ENCODE results near the gene ANKRD39.
A peak's percentile ranks its signal among the peaks of the same experiment; 100 is the strongest.

The ANKRD39 gene, protein sequence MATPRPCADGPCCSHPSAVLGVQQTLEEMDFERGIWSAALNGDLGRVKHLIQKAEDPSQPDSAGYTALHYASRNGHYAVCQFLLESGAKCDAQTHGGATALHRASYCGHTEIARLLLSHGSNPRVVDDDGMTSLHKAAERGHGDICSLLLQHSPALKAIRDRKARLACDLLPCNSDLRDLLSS

DNA sequence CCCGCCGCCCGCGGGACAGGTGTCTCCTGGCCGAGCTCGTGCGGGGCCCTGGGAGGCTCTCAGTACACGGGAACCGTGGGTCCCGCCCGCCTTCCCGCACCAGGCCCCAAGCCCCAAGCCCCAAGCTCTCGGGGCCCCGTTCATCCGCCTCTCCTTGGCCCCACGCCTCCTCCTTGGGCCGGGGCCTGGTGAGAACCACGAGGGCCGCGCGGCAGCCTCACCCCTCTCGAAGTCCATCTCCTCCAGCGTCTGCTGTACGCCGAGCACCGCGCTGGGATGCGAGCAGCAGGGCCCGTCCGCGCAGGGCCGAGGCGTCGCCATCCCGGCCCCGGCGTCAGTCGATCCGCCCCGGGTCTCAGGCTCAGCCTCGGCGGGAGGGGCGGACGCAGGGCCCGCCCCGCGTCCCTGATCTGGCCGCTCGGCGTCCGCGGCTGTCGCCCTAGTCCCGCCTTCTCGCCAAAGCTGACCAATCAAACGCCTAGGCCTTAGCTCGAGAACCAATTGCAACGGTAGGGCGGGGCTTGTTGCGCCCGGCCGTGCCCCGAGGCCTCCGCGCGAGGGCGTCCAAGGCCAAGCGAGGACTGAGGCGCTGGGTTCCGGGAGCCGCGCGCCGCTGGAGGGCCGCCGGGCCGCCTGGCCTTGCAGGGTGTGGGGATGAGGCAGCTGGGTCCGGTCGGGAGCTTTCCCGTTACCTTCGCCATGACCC is at the start of gene ANKRD39:
Gene ANKRD39, minus strand, starts transcription at position 350 of the 706 bp plus-strand sequence. Its CDS starts 29 bp downstream, at position 321.
- peak within 1 kb of the TSS; percentile 66 for H3K4me3 ChIP-seq (ENCODE audit: low read depth, low read length)
- TF ChIP-seq CTCF (IDR thresholded peaks at IDR 0.05; ENCODE audit: borderline replicate concordance, insufficient read depth, low read depth, low read length) = peak; percentile 94

- TF ChIP-seq CTCF (IDR thresholded peaks at IDR 0.05; ENCODE audit: borderline replicate concordance, insufficient read depth, low read depth, low read length) = no peak
- H3K4me3 ChIP-seq (ENCODE audit: low read depth, low read length) = no peak overlapping the region
Measured at GRCh38 chr2:96906729-96907114, 48.9 kb upstream of the ANKRD39 start.

DNA sequence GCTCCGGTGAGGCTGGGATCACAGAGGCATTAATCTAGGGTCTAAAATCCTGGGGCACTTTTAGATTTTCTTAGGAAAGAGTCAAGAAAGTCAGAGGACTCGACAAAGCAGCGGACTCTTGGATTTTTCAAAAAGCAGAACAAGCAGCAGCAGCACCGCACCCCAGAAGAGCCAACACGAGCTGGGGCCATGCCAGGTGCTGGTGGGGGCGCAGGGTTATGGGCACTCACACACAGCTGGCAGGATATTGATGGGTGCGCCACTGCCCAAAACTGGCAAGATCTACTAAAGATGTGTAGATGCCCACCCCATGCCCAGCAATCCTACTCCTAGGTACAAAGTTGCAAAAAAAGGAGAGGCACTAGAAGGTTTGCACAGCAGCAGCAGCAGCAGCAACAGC is 46.0 kb upstream of the ANKRD39 start:
- no peak overlapping the region for H3K4me3 ChIP-seq (ENCODE audit: low read depth, low read length)
- TF ChIP-seq CTCF (IDR thresholded peaks at IDR 0.05; ENCODE audit: borderline replicate concordance, insufficient read depth, low read depth, low read length) = no peak

DNA sequence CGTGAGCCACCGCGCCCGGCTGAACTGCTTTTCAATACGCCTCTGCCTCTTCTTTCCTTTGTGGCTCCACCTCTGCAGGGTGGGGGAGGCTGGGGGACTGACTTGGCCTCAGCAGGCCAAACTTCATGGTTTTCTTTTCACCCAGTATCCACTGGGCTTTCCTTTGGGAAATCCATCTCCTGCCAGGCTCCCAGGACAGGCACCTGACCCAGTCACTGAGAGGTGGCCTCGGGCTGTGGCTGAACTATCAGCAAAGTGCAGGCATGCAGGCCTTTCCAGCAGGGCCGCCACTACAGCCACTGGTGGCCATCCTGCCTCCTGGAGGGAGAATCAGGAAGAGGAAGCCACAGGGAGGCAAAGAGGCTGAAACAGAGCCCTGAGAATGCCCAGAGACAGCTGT is 45.5 kb upstream of the ANKRD39 start:
- H3K4me3 ChIP-seq (ENCODE audit: low read depth, low read length) = no peak overlapping the region
- no peak for TF ChIP-seq CTCF (IDR thresholded peaks at IDR 0.05; ENCODE audit: borderline replicate concordance, insufficient read depth, low read depth, low read length)

- no peak overlapping the region for H3K4me3 ChIP-seq (ENCODE audit: low read depth, low read length)
- TF ChIP-seq CTCF (IDR thresholded peaks at IDR 0.05; ENCODE audit: borderline replicate concordance, insufficient read depth, low read depth, low read length) = no peak
Measured at GRCh38 chr2:96900237-96900636, 42.4 kb upstream of the ANKRD39 start.

- H3K4me3 ChIP-seq (ENCODE audit: low read depth, low read length) = no peak overlapping the region
- TF ChIP-seq CTCF (IDR thresholded peaks at IDR 0.05; ENCODE audit: borderline replicate concordance, insufficient read depth, low read depth, low read length) = no peak
Measured at GRCh38 chr2:96899413-96899741, 41.6 kb upstream of the ANKRD39 start.

Data from GM12875 (cell line).